ENCODE measurements around the gene ARTN.

The ARTN gene

DNA sequence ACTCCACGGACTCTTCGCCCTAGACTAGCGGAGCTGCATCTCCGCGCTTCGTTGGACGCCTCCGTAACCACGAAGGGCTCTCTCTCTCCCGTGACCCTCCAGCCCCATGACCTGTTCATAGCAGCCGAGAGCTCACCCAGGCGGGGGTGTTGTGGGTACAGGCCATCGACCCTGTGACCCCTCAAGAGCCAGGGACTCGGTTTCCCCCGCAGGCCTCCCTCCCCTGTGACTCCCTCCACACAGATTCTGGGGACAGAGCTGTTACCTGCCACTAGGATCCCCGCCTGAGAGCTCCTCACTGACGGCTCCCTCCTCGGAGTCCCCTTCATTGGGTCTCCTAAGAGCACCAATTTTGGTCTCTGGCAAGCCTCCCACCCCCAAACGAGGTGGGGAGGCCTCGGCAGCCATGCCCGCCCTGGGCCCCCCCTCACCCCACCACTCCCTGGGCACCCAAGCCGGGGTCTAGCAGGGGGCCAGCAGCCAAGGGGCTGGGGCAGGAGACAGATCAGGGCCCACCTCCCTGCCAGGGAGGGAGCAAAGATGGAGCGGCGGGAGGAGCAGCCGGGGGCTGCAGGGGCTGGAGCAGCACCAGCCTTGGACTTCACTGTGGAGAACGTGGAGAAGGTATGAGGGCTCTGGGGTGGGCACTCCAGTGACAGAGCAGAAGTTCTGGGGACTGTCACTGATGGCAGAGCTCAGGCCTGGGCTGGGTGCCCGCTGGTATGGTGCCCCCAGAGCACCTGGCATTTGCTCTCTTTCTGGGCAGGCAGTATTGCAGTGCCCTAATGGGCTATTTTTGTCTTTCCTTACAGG lies 13.7 kb downstream of the ARTN start:
- DNase-seq (ENCODE audit: low read depth): no peak
- peak overlapping the region; percentile 86 for H3K4me3 ChIP-seq (ENCODE audit: low read length)
- TF ChIP-seq, protein P1, sequence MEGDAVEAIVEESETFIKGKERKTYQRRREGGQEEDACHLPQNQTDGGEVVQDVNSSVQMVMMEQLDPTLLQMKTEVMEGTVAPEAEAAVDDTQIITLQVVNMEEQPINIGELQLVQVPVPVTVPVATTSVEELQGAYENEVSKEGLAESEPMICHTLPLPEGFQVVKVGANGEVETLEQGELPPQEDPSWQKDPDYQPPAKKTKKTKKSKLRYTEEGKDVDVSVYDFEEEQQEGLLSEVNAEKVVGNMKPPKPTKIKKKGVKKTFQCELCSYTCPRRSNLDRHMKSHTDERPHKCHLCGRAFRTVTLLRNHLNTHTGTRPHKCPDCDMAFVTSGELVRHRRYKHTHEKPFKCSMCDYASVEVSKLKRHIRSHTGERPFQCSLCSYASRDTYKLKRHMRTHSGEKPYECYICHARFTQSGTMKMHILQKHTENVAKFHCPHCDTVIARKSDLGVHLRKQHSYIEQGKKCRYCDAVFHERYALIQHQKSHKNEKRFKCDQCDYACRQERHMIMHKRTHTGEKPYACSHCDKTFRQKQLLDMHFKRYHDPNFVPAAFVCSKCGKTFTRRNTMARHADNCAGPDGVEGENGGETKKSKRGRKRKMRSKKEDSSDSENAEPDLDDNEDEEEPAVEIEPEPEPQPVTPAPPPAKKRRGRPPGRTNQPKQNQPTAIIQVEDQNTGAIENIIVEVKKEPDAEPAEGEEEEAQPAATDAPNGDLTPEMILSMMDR (IDR thresholded peaks at IDR 0.05; ENCODE audit: insufficient read depth, low read depth, low read length, missing control alignments): no peak

DNA sequence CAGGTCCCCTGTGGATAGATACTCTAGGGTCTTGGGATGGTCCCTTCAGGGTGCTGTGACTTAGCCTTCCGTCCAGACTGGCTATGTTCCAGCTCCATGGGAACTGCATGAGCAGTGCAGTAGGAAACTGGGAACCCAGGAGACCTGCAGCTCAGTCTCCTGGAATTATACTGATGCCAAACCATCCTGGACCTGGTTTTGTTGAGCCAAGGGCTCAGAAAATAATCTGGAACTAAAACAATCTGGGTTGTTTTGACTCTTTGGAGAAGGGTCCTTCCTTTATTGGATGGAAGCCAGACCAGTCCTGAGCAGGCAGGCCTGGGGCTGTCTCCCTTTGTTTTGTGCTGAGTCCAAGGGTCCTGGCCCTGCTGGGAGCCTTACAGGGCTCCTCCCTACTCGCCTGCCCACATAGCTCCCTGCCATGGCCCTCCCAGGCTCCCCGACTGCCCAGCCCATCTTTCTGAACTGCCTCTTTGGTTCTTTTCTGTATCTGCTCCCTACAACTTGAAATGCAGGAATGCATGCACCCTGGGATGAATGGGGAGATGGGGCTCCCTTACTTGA lies 14.4 kb downstream of the ARTN start:
- no peak for DNase-seq (ENCODE audit: low read depth)
- TF ChIP-seq, protein P1 (IDR thresholded peaks at IDR 0.05; ENCODE audit: insufficient read depth, low read depth, low read length, missing control alignments): no peak
- peak overlapping the region; percentile 86 for H3K4me3 ChIP-seq (ENCODE audit: low read length)

DNA sequence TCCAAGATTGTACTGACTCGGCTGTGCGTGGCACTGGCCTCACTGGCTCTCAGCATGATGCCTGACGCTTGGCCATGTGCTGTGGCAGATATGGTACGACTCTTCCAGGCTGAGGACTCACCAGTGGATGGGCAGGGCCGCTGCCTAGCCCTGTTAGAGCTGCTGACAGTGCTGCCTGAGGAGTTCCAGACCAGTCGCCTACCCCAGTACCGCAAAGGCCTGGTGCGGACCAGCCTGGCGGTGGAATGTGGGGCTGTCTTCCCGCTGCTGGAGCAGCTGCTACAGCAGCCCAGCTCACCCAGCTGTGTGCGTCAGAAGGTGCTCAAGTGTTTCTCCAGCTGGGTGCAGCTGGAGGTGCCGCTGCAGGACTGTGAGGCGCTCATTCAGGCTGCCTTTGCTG lies 16.1 kb downstream of the ARTN start:
- TF ChIP-seq, protein P1 (IDR thresholded peaks at IDR 0.05; ENCODE audit: insufficient read depth, low read depth, low read length, missing control alignments): no peak
- no peak overlapping the region for H3K4me3 ChIP-seq (ENCODE audit: low read length)
- no peak for DNase-seq (ENCODE audit: low read depth)

DNA sequence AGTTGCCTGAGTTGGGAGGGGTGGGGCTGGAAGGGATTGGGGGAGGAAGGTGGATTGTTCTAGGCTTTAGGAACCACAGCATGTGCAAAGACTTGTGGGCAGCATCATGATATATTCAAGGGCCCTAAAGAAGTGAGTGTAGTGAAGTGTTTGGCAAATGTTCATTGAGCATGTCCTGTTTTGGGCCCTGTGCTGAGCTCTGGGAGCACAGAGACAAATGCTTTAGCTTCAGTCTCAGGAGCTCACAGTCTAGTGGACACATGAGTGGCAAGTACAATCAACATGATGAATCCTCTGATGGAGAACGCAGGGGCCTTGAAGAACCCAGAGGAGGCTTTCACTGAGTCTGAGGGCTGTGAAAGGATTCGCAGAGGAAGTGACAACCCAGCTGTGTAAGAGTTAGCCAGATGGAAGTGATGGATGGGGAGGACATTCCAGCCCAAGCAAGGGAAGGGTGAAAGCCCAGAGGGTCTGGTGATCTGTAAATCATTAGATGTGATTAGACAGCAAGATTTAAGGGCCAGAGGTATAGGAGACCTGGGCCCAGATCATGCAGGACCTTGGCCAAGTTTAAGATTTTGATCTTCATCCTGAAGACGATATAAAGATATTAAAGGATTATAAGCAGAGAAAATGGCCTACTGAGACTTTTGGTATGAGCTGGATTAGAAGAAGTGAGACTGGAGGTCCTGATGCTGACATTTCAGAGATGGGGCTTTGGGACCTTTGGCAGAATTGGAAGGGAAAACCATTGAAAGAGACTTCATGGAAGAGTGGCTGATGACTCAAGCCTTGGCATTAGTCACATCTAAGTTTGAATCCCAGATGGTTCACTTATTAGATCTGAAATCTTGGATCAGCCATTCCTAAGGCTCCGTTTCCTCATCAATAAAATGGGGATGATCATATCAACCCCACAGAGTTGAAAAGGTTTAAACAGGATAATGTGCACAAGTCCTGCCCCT lies 17.7 kb downstream of the ARTN start:
- TF ChIP-seq, protein P1 (IDR thresholded peaks at IDR 0.05; ENCODE audit: insufficient read depth, low read depth, low read length, missing control alignments): no peak
- DNase-seq (ENCODE audit: low read depth): peak; percentile 33
- no peak overlapping the region for H3K4me3 ChIP-seq (ENCODE audit: low read length)

DNA sequence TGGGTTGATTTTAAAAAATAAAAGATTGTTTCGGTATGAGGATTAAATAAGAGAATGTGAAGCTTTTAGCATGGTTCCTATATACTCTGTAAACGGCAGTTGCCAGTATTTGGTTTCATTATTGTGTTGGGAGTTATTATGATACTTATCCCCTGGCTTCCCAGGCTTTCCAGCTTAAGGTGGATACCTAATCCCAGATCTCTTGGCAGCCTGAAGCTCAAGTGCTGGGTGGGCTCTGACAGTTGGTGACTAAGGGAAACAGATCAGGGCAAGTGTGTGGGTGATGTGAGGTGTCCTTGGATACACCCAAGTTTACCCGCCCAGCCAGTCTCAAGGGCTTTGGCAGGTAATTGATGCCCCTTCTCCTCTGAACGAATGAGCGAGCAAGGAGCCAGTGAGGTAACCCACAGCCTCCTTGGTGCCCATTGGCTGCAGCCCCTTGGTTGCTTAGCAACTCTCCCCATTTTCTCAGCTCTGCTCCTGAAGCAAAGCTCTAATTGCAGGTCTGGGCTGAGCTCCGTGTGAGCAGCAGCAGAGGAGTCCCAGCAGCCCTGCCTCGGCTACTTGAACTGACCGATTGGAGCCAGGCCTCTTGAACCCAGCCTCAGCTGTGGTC lies 19.2 kb downstream of the ARTN start:
- no peak for DNase-seq (ENCODE audit: low read depth)
- TF ChIP-seq, protein P1 (IDR thresholded peaks at IDR 0.05; ENCODE audit: insufficient read depth, low read depth, low read length, missing control alignments): no peak
- no peak overlapping the region for H3K4me3 ChIP-seq (ENCODE audit: low read length)

DNA sequence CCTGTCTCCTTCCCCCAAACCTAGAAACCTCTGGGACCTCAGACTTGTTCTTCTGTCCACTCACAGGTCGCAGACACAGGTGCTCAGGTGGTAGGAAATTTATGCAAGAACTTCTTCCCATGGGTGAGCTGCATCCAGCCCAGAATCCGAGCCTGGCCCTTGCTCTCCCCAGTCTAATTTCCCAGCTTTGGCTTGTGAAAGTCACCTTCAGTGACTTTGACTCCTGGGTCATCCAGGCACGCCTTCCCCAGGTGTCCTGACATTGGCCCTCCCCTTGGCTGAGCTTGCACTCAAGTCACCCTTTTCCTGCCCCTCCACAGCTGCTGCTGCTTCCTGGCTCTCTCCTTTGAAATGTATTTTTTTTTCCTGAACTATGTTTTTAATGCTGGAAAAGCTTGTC lies 19.8 kb downstream of the ARTN start:
- DNase-seq (ENCODE audit: low read depth): no peak
- TF ChIP-seq, protein P1 (IDR thresholded peaks at IDR 0.05; ENCODE audit: insufficient read depth, low read depth, low read length, missing control alignments): no peak
- H3K4me3 ChIP-seq (ENCODE audit: low read length): no peak overlapping the region
